H1 (cell line): ENCODE measurements around the gene POLG. TPM values are rescaled to one million over a fixed set of nuclear protein-coding genes. Genes with fewer than 3 reads are reported as not detected.

ENCODE experiments used
- polyA plus RNA-seq, 7 experiments: library from polyadenylated mRNA; depleted of rRNA in 3 of 7; stranded (reverse) in 5 of 7; unstranded in 2 of 7; fragments of >200 nt in 5 of 7; fragments of 200-250 nt in 2 of 7; gene quantifications; 1 replicate in 5 of 7; 2 replicates in 1 of 7; 4 replicates in 1 of 7; pipeline versions ENCODE4 v1.2.1 to v1.2.3, GENCODE V29; 2011 to 2013; ENCODE audit warnings: missing spikeins in 2 of 7, mixed read lengths in 2 of 7
- total RNA-seq: library from RNA; stranded (reverse); fragmentation: NEBNext Ultra II Directional; extraction: Animal tissue kit (Norgen Biotek cat#: 25700); gene quantifications from 2 replicates; pipeline ENCODE4 v1.2.1, GENCODE V29; 2021
- TF ChIP-seq, protein P1 (sequence below): IDR thresholded peaks from 2 replicates; pipeline ENCODE4 v1.6.1; 2012; ENCODE audit warnings: inconsistent platforms

The POLG gene
- total and polyA plus RNA-seq, 2 of the 8 experiments (the other 6 are each of a cell fraction or from before 2014, with no cell fraction given), result 14.8 to 52.3 TPM

- TF ChIP-seq, protein P1, sequence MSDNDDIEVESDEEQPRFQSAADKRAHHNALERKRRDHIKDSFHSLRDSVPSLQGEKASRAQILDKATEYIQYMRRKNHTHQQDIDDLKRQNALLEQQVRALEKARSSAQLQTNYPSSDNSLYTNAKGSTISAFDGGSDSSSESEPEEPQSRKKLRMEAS, result no peak
- TF ChIP-seq, all 59 proteins: peak for 0
These were observed 8.2 kb upstream of the POLG start (continued) for GRCh38 chr15:89342840-89343239.
